SJSA1 (cell line): ENCODE results near the gene TRIM44. TPM values are rescaled to one million over a fixed set of nuclear protein-coding genes. Genes with fewer than 3 reads are reported as not detected.
"Not testable (repeated sequence)": the region's sequence is repeated elsewhere in the genome, so short reads cannot be mapped to it uniquely, and the experiment has no call there.

Experiments used
- DNase-seq, 2 experiments: peaks; one replicate each; pipeline ENCODE4 v3.0.0-alpha.2; 2015 to 2020; ENCODE audit warnings: low spot score in 2 of 2, low read depth in 1 of 2
- H3K27ac ChIP-seq: fragments of 250-450 bp; sonication (Bioruptor Pico); 2 replicates; pipeline ENCODE4 v1.5.1; 2020; ENCODE audit warnings: mild to moderate bottlenecking, moderate library complexity
- H3K27me3 ChIP-seq: fragments of 250-450 bp; sonication (Bioruptor Pico); replicated peaks from 2 replicates; pipeline ENCODE4 v1.5.1; 2020; ENCODE audit warnings: mild to moderate bottlenecking, moderate library complexity
- H3K36me3 ChIP-seq: fragments of 250-450 bp; sonication (Bioruptor Pico); 2 replicates; pipeline ENCODE4 v1.5.1; 2020; ENCODE audit warnings: mild to moderate bottlenecking
- H3K4me1 ChIP-seq: fragments of 250-450 bp; sonication (Bioruptor Pico); replicated peaks from 2 replicates; pipeline ENCODE4 v1.6.1; 2021; ENCODE audit warnings: mild to moderate bottlenecking
- H3K4me3 ChIP-seq: fragments of 250-450 bp; sonication (Bioruptor Pico); 2 replicates; pipeline ENCODE4 v1.5.1; 2020; ENCODE audit warnings: mild to moderate bottlenecking
- H3K9me3 ChIP-seq: fragments of 250-450 bp; sonication (Bioruptor Pico); replicated peaks from 2 replicates; pipeline ENCODE4 v1.5.1; 2020; ENCODE audit warnings: mild to moderate bottlenecking
- total RNA-seq: library from RNA; depleted of rRNA; stranded (reverse); fragments of >200 nt; shearing (Covaris generic); gene quantifications from 2 replicates; pipeline ENCODE4 v1.2.3, GENCODE V29; 2014; rRNA removed

TRIM44 gene
- total RNA-seq, 1 experiment from 2014 or later, result 64.5 TPM

DNA sequence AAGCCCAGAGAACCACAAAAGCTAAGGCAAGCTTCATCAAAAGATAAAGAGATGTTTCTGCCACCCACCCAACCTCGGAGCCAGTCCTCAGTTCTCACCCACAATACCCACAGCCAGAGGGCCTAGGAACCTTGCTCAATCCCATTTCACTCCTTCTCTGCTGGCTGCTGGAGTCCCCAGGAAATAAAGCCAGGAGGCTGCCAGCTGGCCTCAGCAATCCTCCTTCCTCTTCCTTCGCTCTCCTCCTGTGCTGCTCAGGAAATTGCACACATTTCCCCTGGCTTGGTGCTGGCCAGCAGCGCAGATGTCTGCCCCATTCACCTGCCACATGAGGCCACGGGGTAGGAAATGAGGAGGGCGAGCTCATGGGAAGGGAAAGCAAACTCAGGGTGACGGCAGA, 189.5 kb downstream of the TRIM44 start:
- Histone ChIP-seq H3K27ac (no peak overlapping the region), H3K27me3 (peaks cover 10% of the 10 kb centered on the region), H3K4me1 (no peaks in the 10 kb centered on the region), H3K36me3 (no peaks in the 10 kb centered on the region), H3K4me3 (no peak overlapping the region), H3K9me3 (no peaks in the 10 kb centered on the region)
- no peak for DNase-seq

DNA sequence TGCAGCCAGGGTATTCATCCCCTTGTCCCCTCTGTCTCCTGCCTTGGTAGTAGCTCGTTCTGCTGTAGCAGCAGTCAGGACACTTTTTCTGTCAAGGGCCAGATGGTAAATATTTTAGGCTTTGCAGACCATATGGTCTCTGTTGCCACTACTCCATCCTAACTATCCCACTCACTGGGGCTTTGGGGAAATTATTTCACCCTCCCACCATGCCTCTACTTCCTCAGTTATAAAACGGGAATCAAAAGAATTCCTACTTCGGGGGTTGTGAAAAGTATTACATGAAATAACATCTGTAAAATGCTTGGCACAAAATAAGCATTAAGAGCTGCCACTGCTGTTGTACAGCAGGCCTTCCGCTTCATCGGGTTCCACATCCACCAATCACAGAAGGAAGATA, 191.4 kb downstream of the TRIM44 start:
- no peaks in the 10 kb centered on the region for H3K4me1 ChIP-seq
- H3K36me3 ChIP-seq, result no peaks in the 10 kb centered on the region
- peaks cover under 1% of the 10 kb centered on the region for H3K27me3 ChIP-seq
- no peaks in the 10 kb centered on the region for H3K9me3 ChIP-seq
- H3K27ac ChIP-seq, result no peak overlapping the region
- no peak overlapping the region for H3K4me3 ChIP-seq
- DNase-seq, result no peak

DNA sequence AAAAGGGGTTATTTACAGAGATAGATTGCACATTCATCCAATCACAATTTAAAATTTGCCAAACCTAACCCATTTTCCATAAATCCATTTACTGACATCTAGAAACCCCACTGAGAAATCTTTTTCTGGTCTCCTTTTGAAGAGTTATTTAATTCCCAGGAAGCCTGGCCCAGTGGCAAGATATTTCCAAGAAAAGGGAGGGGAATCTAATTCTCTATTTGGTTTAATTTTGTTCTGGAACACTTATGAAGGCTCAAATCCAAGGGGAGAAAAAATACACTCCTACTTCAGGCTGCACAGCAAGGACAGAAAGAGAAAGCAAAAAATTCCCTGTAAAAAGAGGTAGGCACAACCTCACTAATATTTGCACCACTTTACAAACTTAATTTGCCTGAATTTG, 193.1 kb downstream of the TRIM44 start:
- no peak for DNase-seq
- Histone ChIP-seq H3K27ac (no peak overlapping the region), H3K27me3 (no peaks in the 10 kb centered on the region)

DNA sequence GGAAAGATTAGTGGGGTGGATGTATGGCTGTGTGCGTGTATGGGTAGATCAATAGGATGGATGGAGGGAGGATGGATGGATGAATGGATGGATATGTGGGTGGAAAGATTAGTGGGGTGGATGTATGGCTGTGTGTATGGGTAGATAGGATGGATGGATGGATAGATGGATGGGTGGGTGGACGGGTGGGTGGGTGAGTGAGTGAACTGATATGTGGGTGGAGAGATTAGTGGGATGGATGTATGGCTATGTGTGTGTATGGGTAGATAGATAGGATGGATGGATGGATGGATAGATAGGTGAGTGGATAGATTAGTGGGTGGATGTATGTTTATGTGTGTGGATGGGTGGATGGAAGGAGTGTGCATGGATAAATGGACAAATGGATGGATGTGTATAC, 193.7 kb downstream of the TRIM44 start:
- no peaks in the 10 kb centered on the region for H3K4me1 ChIP-seq
- no peaks in the 10 kb centered on the region for H3K27me3 ChIP-seq
- H3K36me3 ChIP-seq, result no peaks in the 10 kb centered on the region
- no peak overlapping the region for H3K4me3 ChIP-seq
- no peak for DNase-seq
- no peak overlapping the region for H3K27ac ChIP-seq
- H3K9me3 ChIP-seq, result no peaks in the 10 kb centered on the region

More for the DNA sequence above, 193.1 kb downstream of the TRIM44 start:
- no peaks in the 10 kb centered on the region for H3K4me1 ChIP-seq
- no peaks in the 10 kb centered on the region for H3K36me3 ChIP-seq
- H3K9me3 ChIP-seq, result no peaks in the 10 kb centered on the region
- no peak overlapping the region for H3K4me3 ChIP-seq

DNA sequence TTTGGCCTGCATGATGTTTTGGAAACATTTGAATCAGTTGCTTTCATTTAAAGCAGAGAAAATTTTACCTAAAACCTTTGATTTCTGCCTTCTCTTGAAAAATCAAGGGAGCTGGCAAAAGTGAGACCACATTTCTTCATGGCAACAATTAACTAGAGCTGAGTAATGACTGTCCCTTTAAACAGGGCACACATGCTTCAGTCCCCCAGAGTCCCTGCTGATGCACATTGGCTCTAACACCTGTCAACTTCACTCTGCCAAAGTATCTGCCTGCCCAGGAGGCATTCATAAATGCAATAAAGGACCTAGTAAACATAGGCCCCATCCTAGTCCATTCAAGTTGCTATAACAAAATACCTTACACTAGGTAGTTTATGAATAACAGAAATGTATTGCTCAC, 194.2 kb downstream of the TRIM44 start:
- DNase-seq, result no peak

DNA sequence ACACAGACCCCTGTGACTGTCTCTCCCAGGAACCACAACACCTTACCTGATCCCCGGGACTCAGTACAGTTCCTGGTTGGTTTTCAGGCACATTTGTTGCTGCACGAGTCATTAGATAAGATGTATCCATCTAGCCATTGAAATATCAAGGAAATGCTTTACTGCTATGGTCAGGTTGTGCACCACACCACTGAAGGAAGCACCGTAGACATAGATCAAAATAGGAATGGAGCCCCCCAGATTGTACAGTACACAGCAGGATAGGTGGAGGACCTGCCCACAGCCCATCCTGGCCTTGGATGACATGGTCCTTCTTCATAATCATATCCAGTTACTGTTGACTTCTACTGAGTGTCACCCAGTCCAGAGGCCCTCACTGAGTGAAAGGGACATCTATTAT, 195.3 kb downstream of the TRIM44 start:
- Histone ChIP-seq H3K36me3 (no peaks in the 10 kb centered on the region), H3K4me1 (no peaks in the 10 kb centered on the region), H3K27ac (no peak overlapping the region), H3K9me3 (no peaks in the 10 kb centered on the region), H3K27me3 (no peaks in the 10 kb centered on the region), H3K4me3 (no peak overlapping the region)
- no peak for DNase-seq

More for the DNA sequence above, 194.2 kb downstream of the TRIM44 start:
- Histone ChIP-seq H3K27ac (no peak overlapping the region), H3K4me1 (no peaks in the 10 kb centered on the region), H3K9me3 (no peaks in the 10 kb centered on the region), H3K36me3 (no peaks in the 10 kb centered on the region), H3K4me3 (no peak overlapping the region), H3K27me3 (no peaks in the 10 kb centered on the region)

DNA sequence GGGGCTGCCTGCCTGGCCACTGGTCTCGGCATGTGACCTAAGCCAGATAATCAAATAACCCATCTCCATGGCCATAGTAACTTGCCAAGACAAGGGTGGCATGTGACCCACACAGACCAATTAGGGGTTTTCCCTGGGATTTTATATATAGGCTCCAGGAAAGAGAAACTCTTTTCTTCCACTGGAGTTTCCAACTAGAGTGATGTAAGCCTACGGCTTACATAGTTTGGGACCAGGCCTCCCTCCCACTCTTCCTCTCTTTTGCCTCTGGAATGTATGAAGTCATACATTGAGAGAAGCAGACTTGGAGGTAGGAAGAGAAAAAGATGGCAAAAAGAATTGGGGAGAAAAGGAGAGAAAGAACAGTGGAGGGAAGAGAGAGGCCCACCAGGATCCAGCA, 196.7 kb downstream of the TRIM44 start:
- Histone ChIP-seq H3K27me3 (no peaks in the 10 kb centered on the region), H3K4me3 (no peak overlapping the region), H3K9me3 (no peaks in the 10 kb centered on the region; the same call in 1 of the 2 replicates), H3K4me1 (no peaks in the 10 kb centered on the region), H3K36me3 (no peaks in the 10 kb centered on the region), H3K27ac (no peak overlapping the region)
- no peak for DNase-seq

DNA sequence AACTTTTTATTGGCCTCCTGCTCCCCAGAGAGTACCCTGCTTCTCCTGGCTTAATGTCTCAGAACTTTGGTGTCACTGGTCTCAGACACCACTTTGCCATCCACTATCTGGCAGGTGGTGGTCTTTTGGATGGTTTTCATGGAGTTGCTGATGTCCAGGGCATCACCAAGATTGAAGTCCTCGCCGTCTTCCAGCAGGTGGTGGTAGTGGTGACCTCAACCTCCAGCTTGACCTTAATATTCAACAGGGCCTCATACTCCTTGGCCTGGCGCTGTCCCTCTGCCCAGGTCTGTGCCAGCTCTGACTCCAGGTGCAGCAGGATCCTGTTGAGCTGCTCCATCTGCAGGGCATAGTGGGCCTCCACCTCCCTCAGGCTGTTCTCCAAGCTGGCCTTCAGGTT, 197.6 kb downstream of the TRIM44 start:
- H3K9me3 ChIP-seq, DNase-seq: not testable (repeated sequence)

DNA sequence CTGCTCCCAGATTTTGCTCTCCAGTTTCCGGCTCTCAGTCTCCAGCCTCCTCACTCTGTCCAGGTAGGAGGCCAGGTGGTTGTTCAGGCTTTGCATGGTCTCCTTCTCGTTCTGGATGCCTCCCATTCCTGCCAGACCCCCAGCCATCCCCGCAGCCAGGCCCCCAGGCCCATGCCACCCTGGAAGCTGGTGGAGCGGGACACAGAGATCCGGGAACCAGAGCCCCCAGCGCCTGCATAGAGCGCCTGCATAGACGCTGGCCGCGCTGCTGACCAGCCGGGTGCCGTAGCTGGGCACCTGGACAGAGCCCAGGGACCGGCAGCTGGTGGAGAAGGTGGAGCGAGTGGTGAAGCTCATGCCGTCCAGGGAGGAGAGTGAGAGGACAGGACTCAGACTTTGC, 198.6 kb downstream of the TRIM44 start:
- DNase-seq, result no peak
- H3K9me3 ChIP-seq, result no peaks in the 10 kb centered on the region; the same call in 1 of the 2 replicates
- no peaks in the 10 kb centered on the region for H3K4me1 ChIP-seq
- no peaks in the 10 kb centered on the region for H3K36me3 ChIP-seq
- H3K27ac ChIP-seq, result no peak overlapping the region
- H3K4me3 ChIP-seq, result no peak overlapping the region
- H3K27me3 ChIP-seq, result no peaks in the 10 kb centered on the region

More for the DNA sequence above, 197.6 kb downstream of the TRIM44 start:
- not testable (repeated sequence) for H3K4me3 ChIP-seq, H3K27me3 ChIP-seq, H3K4me1 ChIP-seq, H3K36me3 ChIP-seq, H3K27ac ChIP-seq

DNA sequence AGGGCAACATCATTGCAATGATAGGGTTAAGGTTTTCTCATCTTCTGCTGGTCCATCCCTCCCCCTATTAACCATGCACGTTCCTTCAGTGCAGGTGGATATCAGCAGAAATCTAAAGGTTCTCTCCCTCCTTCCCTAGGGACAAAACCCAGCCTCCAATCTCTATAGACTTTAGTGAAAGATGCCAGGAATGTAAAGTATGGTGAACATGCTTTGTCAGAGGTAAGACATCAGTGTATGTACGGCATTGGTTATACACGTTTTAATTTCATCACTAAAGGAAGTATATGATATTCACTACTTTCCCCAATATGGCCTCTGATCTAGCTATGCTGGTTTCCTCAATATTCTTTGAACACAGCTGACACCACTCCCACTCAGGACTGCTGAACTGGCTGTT, 200.1 kb downstream of the TRIM44 start:
- Histone ChIP-seq H3K4me1 (no peaks in the 10 kb centered on the region), H3K9me3 (peaks cover 3% of the 10 kb centered on the region; the same call in 1 of the 2 replicates), H3K27ac (no peak overlapping the region), H3K36me3 (no peaks in the 10 kb centered on the region), H3K27me3 (no peaks in the 10 kb centered on the region), H3K4me3 (no peak overlapping the region)
- no peak for DNase-seq

DNA sequence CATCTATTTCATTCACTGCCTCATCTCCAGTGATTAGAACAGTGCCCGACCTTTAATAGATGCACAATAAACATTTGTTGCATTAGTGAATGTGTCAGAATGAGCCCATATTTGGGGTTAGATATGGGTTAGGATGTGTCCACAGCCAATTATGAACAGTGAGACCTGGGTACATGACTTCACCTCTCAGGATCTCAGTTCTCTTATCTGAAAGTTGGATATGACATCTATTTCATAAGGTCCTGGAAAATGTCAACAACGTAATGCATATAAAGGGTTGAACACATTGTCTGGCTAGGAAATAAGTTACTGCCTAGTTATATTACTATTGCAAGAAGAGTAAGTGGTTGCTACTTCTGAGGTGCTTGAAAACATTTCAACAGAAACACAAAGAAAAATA, 201.6 kb downstream of the TRIM44 start:
- DNase-seq, result no peak
- Histone ChIP-seq H3K9me3 (peaks cover 11% of the 10 kb centered on the region), H3K27me3 (no peaks in the 10 kb centered on the region), H3K27ac (no peak overlapping the region), H3K4me3 (no peak overlapping the region), H3K36me3 (no peaks in the 10 kb centered on the region), H3K4me1 (no peaks in the 10 kb centered on the region)

DNA sequence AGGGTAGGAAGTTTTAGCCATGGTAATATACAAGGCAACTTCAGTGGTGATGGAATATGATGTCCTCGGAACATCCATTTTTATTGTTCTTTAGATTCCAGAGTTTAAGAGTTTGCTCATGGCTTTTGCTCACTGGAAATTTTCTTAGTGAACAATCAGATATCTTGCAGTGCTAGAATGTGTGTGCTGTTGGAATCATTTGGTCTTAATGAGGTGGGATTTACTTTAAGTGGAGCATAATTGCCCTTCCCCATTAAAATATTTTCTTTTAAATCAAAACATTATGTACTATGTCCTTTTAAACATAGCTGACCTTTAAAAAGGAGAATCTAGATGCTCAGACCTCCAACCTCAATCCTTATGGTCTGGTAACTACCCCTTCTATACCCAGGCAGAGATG, 204.0 kb downstream of the TRIM44 start:
- no peaks in the 10 kb centered on the region for H3K4me1 ChIP-seq
- no peaks in the 10 kb centered on the region for H3K27me3 ChIP-seq
- H3K27ac ChIP-seq, result no peak overlapping the region
- peaks cover 14% of the 10 kb centered on the region for H3K9me3 ChIP-seq
- H3K36me3 ChIP-seq, result no peaks in the 10 kb centered on the region
- DNase-seq, result no peak
- H3K4me3 ChIP-seq, result no peak overlapping the region

Other genes with a start within 250 kb of the TRIM44 start
- gene SLC1A2, start 243.2 kb upstream of the TRIM44 start, total RNA-seq, result 0.56 TPM in 1 of 2 replicates, not detected in the other
- gene PAMR1, start 137.2 kb upstream of the TRIM44 start, total RNA-seq, result 57.4 and 57.6 TPM in 2 replicates
- gene FJX1, start 44.3 kb upstream of the TRIM44 start, total RNA-seq, result 26.2 and 31.7 TPM in 2 replicates